GM12865 (cell line): ENCODE measurements around the gene RPS3.
A peak's percentile ranks its signal among the peaks of the same experiment; 100 is the strongest.
"Not testable (repeated sequence)": the region's sequence is repeated elsewhere in the genome, so short reads cannot be mapped to it uniquely, and the experiment has no call there.

Experiments
- DNase-seq: peaks from one replicate; pipeline ENCODE4 v3.0.0; 2010; ENCODE audit warnings: low read depth
- H3K4me3 ChIP-seq: 2 replicates; pipeline ENCODE4 v1.5.1; 2011; ENCODE audit warnings: mild to moderate bottlenecking, low read depth, low read length, control low read depth
- CTCF ChIP-seq: IDR thresholded peaks from 2 replicates; pipeline ENCODE4 v1.5.1; 2011; ENCODE audit warnings: low read length, control low read depth, low read depth, inconsistent platforms; ENCODE audit not compliant: insufficient read depth; ENCODE audit errors: missing control alignments

The RPS3 gene

GRCh38 chr11:75352588-75353206 is 46.6 kb upstream of the RPS3 start:
- DNase-seq, result no peak
- peak overlapping the region; percentile 59 for H3K4me3 ChIP-seq
- TF ChIP-seq CTCF, result no peak

GRCh38 chr11:75355051-75355450 is 44.3 kb upstream of the RPS3 start:
- no peak overlapping the region for H3K4me3 ChIP-seq
- no peak for DNase-seq

GRCh38 chr11:75356613-75357012 is 42.7 kb upstream of the RPS3 start:
- H3K4me3 ChIP-seq, result no peak overlapping the region
- no peak for DNase-seq
- no peak for TF ChIP-seq CTCF

More at GRCh38 chr11:75355051-75355450, 44.3 kb upstream of the RPS3 start:
- no peak for TF ChIP-seq CTCF

GRCh38 chr11:75362285-75362684 is 37.0 kb upstream of the RPS3 start:
- DNase-seq, H3K4me3 ChIP-seq: not testable (repeated sequence)

- no peak overlapping the region for H3K4me3 ChIP-seq
- no peak for DNase-seq
- TF ChIP-seq CTCF, result no peak
Observed at GRCh38 chr11:75365711-75366181, 33.6 kb upstream of the RPS3 start.

- not testable (repeated sequence) for H3K4me3 ChIP-seq, DNase-seq
Observed at GRCh38 chr11:75366826-75367225, 32.5 kb upstream of the RPS3 start.

- no peak for TF ChIP-seq CTCF
- H3K4me3 ChIP-seq, result no peak overlapping the region
- no peak for DNase-seq
Observed at GRCh38 chr11:75369560-75370255, 29.6 kb upstream of the RPS3 start.
